Smooth muscle cell (in vitro differentiated cells): ENCODE results near the gene EMC9. TPM values are rescaled to one million over a fixed set of nuclear protein-coding genes. Genes with fewer than 3 reads are reported as not detected.

ENCODE experiments used
- DNase-seq: peaks from one replicate; lab custom pipeline; 2025; ENCODE audit not compliant: unreplicated experiment; lab: John Stamatoyannopoulos, UW
- H2AFZ ChIP-seq: fragments of 200-600 bp; sonication (generic); 2 replicates; pipeline ENCODE4 v1.6.0; 2016; ENCODE audit warnings: antibody characterized with exemption, low read depth, mild to moderate bottlenecking
- H3F3A ChIP-seq: fragments of 200-600 bp; sonication (generic); 2 replicates; pipeline ENCODE4 v1.6.0; 2017; ENCODE audit warnings: antibody characterized with exemption, low read depth
- H3K27ac ChIP-seq: fragments of 200-600 bp; sonication (generic); 2 replicates; pipeline ENCODE4 v1.5.1; 2016; ENCODE audit warnings: low read depth, mild to moderate bottlenecking
- H3K27me3 ChIP-seq: fragments of 200-600 bp; sonication (generic); 2 replicates; pipeline ENCODE4 v1.6.1; 2016; ENCODE audit warnings: low read depth, mild to moderate bottlenecking
- H3K36me3 ChIP-seq: fragments of 200-600 bp; sonication (generic); 2 replicates; pipeline ENCODE4 v1.5.1; 2016; ENCODE audit warnings: low read depth
- H3K4me1 ChIP-seq: fragments of 200-600 bp; sonication (generic); 2 replicates; pipeline ENCODE4 v1.5.1; 2016; ENCODE audit warnings: low read depth
- H3K4me2 ChIP-seq: fragments of 200-600 bp; sonication (generic); 2 replicates; pipeline ENCODE4 v1.6.0; 2016; ENCODE audit warnings: mild to moderate bottlenecking
- H3K4me3 ChIP-seq: fragments of 200-600 bp; sonication (generic); 2 replicates; pipeline ENCODE4 v1.5.1; 2016; ENCODE audit warnings: mild to moderate bottlenecking
- H3K79me2 ChIP-seq: fragments of 200-600 bp; sonication (generic); 2 replicates; pipeline ENCODE4 v1.6.0; 2016; ENCODE audit warnings: low read depth, mild to moderate bottlenecking
- H3K9ac ChIP-seq: fragments of 200-600 bp; sonication (generic); 2 replicates; pipeline ENCODE4 v1.6.0; 2016; ENCODE audit warnings: low read depth
- H3K9me3 ChIP-seq: fragments of 200-600 bp; sonication (generic); replicated peaks from 2 replicates; pipeline ENCODE4 v1.5.1; 2016; ENCODE audit warnings: low read depth
- H4K20me1 ChIP-seq: fragments of 200-600 bp; sonication (generic); 2 replicates; pipeline ENCODE4 v1.6.0; 2016; ENCODE audit warnings: low read depth
- WGBS: methylation state at CpG from one replicate; pipeline ENCODE4 v1.1.7; 2016; ENCODE audit warnings: low lambda C conversion rate; 5-methylcytosine and 5-hydroxymethylcytosine counted together
- polyA plus RNA-seq: library from polyadenylated mRNA; unstranded; fragments of >200 nt; fragmentation: Nextera tagmentation; extraction: Ambion mirVana; gene quantifications from 2 replicates; pipeline ENCODE4 v1.2.1, GENCODE V29; 2016
- total RNA-seq: library from RNA; depleted of rRNA; stranded (reverse); fragments of >200 nt; gene quantifications from 2 replicates; pipeline ENCODE4 v1.2.3, GENCODE V29; 2014
- TF ChIP-seq, protein P1 (sequence below): fragments of 200-600 bp; sonication (generic); IDR thresholded peaks from 2 replicates; pipeline ENCODE4 v1.5.1; 2017; ENCODE audit warnings: borderline replicate concordance, mild to moderate bottlenecking, antibody characterized with exemption; ENCODE audit not compliant: insufficient read depth, poor library complexity, severe bottlenecking

Gene EMC9
- total and polyA plus RNA-seq, 2 experiments from 2014 or later, result 6.3 to 11.9 TPM

DNA sequence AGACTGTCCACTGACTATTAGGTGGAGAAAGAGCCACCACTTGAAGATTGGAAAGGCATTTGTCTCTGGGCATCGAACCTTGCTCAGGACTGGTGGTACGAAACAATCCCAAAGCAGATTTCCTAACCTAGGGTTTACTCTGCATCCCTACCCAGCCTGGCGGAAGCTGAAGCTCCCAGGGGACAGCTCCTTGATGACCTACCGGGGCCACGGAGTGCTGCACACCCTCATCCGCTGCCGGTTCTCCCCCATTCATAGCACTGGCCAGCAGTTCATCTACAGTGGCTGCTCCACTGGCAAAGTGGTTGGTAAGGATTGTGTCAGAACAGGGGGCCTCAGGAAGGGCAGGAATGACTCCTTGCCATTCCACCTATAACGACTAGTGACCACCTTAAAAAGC lies 20.2 kb downstream of the EMC9 start:
- Histone ChIP-seq H3K9me3 (no peaks in the 10 kb centered on the region), H3K9ac (no peak overlapping the region), H3K36me3 (peaks cover 4% of the 10 kb centered on the region), H3K27me3 (no peaks in the 10 kb centered on the region), H3K4me3 (no peak overlapping the region), H3K27ac (no peak overlapping the region), H3K4me2 (no peak overlapping the region), H3K79me2 (peaks cover 5% of the 10 kb centered on the region), H2AFZ (no peak overlapping the region), H3F3A (no peaks in the 10 kb centered on the region), H4K20me1 (no peaks in the 10 kb centered on the region), H3K4me1 (peaks cover 3% of the 10 kb centered on the region)
- DNase-seq, result no peak
- TF ChIP-seq, protein P1, sequence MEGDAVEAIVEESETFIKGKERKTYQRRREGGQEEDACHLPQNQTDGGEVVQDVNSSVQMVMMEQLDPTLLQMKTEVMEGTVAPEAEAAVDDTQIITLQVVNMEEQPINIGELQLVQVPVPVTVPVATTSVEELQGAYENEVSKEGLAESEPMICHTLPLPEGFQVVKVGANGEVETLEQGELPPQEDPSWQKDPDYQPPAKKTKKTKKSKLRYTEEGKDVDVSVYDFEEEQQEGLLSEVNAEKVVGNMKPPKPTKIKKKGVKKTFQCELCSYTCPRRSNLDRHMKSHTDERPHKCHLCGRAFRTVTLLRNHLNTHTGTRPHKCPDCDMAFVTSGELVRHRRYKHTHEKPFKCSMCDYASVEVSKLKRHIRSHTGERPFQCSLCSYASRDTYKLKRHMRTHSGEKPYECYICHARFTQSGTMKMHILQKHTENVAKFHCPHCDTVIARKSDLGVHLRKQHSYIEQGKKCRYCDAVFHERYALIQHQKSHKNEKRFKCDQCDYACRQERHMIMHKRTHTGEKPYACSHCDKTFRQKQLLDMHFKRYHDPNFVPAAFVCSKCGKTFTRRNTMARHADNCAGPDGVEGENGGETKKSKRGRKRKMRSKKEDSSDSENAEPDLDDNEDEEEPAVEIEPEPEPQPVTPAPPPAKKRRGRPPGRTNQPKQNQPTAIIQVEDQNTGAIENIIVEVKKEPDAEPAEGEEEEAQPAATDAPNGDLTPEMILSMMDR, result no peak
- over 99% methylated on average over 8 of the region's 8 CpGs for WGBS

DNA sequence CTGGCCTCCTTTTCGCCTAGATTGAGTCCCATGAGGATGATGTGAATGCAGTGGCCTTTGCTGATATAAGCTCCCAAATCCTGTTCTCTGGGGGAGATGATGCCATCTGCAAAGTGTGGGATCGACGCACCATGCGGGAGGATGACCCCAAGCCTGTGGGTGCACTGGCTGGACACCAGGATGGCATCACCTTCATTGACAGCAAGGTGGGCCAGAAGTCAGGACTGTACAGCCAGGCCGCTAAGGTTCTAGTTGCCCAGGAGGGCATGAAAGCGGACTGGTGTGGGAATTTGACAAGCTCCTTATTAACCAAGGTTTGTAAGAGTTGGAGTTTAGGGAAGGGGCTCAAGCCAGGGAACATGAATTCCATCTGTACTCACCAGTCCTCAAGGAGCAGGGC lies 21.7 kb downstream of the EMC9 start:
- Histone ChIP-seq H3K79me2 (peaks cover 11% of the 10 kb centered on the region), H3K9ac (no peak overlapping the region), H3K4me1 (peaks cover 9% of the 10 kb centered on the region), H2AFZ (no peak overlapping the region), H3K27me3 (no peaks in the 10 kb centered on the region), H4K20me1 (no peaks in the 10 kb centered on the region), H3F3A (no peaks in the 10 kb centered on the region), H3K9me3 (no peaks in the 10 kb centered on the region), H3K27ac (no peak overlapping the region), H3K36me3 (peaks cover 4% of the 10 kb centered on the region), H3K4me3 (no peak overlapping the region), H3K4me2 (no peak overlapping the region)
- WGBS, result 98% methylated on average over 6 of the region's 6 CpGs
- TF ChIP-seq, protein P1, result no peak
- no peak for DNase-seq

DNA sequence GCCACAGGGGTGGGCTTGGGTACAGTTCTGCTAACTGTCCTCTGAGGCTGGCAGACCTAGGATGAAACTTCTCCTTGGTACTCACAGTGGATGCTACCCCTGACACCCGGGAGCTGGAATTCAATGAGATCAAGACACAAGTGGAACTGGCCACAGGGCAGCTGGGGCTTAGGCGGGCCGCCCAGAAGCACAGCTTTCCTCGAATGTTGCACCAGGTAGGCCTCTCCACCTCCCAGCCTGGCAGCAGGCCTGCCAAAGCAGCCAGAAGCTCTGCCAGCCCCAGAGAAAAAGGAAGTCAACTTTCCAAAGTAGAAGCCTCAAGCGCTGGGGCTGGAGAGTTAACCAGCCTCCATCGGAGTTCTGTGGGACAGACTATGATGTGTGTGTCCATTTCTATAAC lies 24.2 kb downstream of the EMC9 start:
- DNase-seq, result no peak
- no peaks in the 10 kb centered on the region for H4K20me1 ChIP-seq
- no peak overlapping the region for H2AFZ ChIP-seq
- no peak overlapping the region for H3K9ac ChIP-seq
- H3K79me2 ChIP-seq, result peaks cover 11% of the 10 kb centered on the region
- H3K36me3 ChIP-seq, result peaks cover 4% of the 10 kb centered on the region
- H3K27me3 ChIP-seq, result no peaks in the 10 kb centered on the region
- peaks cover 12% of the 10 kb centered on the region for H3K4me1 ChIP-seq
- no peaks in the 10 kb centered on the region for H3F3A ChIP-seq
- 95% methylated on average over 6 of the region's 6 CpGs for WGBS
- H3K9me3 ChIP-seq, result no peaks in the 10 kb centered on the region
- H3K27ac ChIP-seq, result no peak overlapping the region
- H3K4me3 ChIP-seq, result no peak overlapping the region
- TF ChIP-seq, protein P1, result no peak
- no peak overlapping the region for H3K4me2 ChIP-seq

DNA sequence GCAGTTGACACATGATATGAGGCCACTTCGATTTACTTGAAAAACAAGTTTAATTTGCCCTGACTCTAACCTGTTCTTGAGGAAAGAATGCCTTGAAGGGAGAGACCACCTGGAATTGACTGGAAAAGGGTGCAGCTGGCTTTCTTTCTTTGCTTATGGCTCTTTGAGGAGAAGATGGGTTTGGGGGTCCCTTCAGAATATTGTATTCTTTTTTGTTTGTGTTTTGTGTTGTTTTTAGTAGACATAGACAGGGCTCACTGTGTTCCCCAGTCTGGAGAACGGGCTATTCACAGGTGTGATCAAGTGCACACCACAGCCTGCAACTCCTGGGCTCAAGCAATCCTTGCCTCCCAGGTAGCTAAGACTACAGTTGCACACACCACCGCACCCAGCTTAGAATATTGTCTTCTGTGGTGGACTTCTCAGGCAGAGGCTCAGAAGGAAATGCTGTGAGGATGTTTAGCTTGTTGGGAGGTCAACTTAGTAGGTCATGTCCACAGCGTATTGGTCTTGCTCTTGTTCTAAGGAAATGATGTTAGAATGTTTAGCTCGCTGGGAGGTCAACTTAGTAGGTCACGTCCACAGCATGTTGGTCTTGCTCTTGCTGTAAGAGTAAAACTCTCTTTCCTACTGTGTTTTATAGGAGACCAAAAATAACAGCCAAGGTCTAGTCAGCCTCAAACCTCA lies 25.1 kb downstream of the EMC9 start:
- DNase-seq, result no peak
- Histone ChIP-seq H4K20me1 (no peaks in the 10 kb centered on the region), H3K9ac (no peak overlapping the region)

More for the DNA sequence above, 25.1 kb downstream of the EMC9 start:
- Histone ChIP-seq H3K9me3 (no peaks in the 10 kb centered on the region), H3K4me3 (peak overlapping the region; percentile 80), H3K79me2 (peaks cover 11% of the 10 kb centered on the region), H2AFZ (no peak overlapping the region), H3K27me3 (no peaks in the 10 kb centered on the region), H3K4me2 (peak overlapping the region; percentile 97), H3K36me3 (peaks cover under 1% of the 10 kb centered on the region), H3K27ac (no peak overlapping the region), H3F3A (no peaks in the 10 kb centered on the region), H3K4me1 (peaks cover 12% of the 10 kb centered on the region)
- 94% methylated on average over 6 of the region's 6 CpGs for WGBS
- TF ChIP-seq, protein P1, result no peak
